ENCODE measurements around the gene CDH13.

CDH13 gene

DNA sequence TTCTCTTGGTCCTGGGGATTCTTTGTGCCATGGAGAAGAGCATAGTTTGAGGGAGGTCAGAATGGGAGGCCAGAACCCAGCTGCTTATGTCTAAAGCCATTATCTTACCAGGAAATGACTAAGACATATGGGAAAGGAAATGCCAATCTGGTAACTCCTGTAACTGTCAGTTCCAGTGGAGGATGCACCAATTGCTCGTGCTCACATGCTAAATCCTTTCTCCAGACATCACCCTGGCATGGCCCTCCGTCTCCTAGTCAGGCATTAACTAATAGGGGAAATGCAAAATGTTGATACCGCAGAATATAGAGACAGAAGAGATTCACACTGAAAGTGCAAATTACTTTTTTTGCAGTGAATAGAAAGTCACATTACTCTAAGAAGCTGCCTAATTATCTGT lies 925.5 kb downstream of the CDH13 start:
- DNase-seq (ENCODE audit: low read depth, low spot score), result no peak

DNA sequence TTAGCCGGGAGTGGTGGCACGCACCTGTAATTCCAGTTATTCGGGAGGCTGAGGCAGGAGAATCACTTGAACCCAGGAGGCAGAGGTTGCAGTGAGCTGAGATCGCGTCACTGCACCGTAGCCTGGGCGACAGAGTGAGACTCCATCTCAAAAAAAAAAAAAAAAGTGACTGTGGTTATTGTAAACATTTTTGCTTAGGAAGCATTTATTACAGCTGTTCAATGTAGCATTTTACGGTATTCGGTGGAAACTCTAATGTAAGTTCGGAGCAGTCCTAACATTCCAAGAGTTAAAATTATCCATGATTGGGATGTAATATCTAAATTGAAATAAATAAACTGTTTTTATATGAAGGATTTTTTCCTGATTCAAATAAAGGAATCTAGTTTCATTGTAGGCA lies 926.2 kb downstream of the CDH13 start:
- DNase-seq (ENCODE audit: low read depth, low spot score), result no peak

DNA sequence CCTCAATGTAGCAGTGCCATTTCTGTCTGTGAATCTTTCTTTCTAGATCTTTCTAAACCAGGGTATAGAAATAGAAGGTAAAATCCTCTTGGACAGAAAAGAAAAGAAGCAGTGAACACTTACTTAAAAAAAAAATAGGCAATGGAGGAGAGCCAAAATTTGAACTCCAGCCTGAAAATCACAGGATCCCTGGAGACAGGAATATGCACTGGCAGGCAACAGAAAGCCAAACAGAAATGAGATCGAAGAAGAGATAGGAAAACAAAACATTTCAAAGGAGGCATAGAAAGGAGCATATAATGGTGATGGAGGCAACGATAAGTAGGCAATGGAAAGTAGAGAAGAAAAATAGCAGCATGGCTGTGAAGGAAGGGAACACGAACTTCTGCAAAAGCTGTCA lies 927.3 kb downstream of the CDH13 start:
- no peak for DNase-seq (ENCODE audit: low read depth, low spot score)

DNA sequence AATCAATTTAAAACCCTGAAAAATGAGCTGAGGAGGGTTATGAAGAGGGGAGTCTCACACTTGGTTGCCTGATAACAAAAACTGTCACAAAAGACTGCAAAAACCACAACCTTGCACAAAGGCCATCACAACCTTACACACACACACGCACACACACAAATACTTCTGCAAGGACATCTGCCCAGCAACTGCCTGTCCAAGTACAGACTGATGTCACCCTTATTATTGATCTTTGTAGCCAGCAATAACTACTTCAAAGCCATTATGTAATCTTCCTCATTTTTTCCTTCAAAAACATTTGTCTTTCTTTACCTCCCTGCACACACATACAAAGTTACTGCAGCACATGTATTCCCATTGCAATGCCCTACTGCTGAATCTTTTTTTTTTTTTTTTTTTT lies 927.8 kb downstream of the CDH13 start:
- DNase-seq (ENCODE audit: low read depth, low spot score), result no peak

DNA sequence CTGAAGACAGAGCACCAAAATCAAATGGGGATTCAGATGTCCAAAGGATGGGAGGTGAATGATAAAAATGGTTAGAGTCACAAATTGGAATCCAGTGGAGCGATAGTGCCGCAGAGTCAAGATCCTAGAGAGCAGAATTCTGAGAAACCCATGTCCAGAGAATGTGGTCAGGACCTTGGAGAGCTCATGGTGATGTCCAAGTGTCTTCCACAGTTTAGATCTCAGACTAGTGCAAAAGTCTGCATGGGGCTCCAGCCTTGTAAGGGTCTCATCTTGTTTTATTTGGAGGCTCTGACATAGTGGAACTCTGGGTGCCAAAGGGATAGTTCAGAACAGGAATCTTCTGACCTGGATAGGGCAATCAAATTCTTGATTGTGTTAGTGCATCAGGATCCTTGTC lies 935.1 kb downstream of the CDH13 start:
- DNase-seq (ENCODE audit: low read depth, low spot score), result no peak

DNA sequence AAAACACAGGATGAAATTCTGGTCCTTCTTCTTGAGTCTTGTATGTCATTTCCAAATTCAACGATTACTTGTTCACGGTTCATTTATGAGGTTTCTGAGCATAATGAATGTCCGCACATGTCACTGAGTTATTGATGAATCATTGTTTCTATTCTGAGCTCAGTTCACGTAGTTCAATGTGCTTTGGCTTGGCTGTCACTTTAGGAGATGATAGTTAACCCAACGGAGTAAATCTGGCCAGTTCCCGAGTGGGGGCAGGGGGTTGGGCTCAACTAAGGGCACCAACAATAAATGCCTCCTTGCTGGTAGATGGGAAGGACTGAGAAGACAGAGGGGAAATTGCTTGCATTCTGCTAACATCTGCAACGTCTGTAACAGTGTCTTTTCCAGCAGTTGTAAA lies 941.6 kb downstream of the CDH13 start:
- no peak for DNase-seq (ENCODE audit: low read depth, low spot score)

DNA sequence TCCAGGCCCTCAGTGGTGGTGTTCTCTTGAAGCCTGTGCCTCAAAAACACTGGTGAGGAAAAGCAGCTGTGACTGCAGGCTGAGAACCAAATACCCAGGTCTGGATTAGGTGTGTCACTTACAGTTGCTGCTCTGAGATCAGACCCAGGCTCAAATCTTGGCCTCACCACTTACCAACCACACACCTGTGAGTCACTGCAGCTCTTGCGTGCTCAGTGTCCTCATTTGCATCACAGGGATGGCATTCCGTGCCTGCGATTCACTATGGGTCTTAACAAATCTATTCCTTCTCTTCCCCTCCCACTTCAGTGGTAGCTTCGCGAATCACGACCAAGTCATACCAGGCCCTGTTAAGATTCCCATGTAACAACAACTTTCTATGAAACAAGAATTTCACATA lies 947.6 kb downstream of the CDH13 start:
- no peak for DNase-seq (ENCODE audit: low read depth, low spot score)

DNA sequence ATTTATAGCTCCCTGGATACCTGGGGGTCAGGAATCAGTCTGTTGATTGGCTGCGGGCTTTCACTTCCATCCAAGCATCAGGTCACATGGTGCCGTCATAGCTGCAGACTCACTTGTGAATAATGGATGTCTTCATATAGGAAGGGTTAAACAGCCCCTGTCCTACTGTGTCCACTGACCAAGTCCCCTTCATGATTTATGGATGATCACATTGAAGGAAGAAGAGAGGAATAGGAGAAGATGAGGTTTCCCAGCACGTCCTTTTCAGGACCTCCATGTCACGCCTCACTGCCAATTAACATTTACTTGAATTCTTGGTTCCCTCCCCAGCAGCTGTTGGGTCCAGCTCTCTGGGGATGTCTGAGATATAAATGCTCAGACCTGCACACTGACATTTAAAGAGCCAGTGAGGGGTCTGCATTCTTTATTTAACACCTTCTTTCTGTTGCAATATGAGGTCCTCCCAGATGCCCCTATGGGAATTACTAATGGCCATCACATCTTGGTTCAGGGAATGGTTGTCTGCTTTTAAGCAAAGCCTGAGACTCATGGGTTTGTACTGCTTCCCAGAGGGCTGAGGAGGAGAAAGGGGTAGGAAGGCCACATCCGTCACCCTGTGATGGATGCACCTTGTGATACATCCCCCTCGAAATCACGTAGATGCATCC lies 950.4 kb downstream of the CDH13 start:
- no peak for DNase-seq (ENCODE audit: low read depth, low spot score)

DNA sequence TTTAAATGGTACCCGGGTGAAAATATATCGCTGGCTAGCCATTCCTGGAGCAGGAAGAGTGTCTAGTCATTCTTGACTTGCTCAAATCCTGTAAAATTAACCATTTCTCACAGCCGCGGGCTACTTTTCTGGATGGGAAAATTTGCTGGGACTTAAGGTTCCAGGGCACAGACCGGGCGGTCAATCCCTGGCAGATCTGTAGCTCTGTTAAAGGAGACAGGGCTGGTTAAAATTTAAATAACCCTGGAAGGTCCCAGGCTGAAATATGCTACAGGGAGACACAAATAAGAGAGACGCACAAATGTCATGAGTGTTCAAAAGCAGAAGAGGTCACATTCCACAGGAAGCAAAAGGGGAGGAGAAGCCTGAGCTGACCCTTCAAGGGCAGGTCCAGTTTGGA lies 951.4 kb downstream of the CDH13 start:
- no peak for DNase-seq (ENCODE audit: low read depth, low spot score)

DNA sequence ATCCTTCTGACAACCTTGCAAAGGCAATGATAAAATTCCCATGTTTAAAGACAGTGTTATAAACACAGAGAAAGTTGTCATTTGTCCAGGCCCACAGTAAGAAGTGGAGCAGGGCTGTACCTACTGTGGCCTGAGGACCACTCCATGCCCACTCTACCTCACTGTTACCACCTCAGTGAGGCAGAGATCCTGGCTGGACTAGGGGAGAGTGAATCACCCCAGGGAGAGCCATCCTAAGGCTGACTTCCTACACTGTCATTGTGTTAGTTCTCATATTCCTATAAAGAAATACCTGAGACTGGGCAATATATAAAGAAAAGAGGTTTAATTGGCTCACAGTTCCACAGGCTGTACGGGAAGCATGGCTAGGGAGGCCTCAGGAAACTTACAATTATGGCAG lies 952.3 kb downstream of the CDH13 start:
- DNase-seq (ENCODE audit: low read depth, low spot score), result no peak

DNA sequence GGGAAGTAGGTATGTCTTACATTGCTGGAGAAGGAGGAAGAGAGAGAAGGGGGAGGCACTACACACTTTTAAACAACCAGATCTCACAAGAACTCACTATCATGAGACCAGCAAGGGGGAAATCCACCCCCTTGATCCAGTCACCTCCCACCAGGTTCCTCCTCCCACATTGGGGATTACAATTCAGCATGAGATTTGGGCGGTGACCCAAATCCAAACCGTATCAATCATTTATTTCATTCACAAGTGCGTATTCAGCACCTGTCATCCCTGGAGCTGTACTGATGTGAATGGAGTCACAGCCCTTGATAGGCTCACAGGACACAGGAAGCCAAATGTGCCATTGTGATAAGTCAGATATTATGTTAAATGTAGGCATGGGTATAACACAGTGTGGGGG lies 952.7 kb downstream of the CDH13 start:
- no peak for DNase-seq (ENCODE audit: low read depth, low spot score)

DNA sequence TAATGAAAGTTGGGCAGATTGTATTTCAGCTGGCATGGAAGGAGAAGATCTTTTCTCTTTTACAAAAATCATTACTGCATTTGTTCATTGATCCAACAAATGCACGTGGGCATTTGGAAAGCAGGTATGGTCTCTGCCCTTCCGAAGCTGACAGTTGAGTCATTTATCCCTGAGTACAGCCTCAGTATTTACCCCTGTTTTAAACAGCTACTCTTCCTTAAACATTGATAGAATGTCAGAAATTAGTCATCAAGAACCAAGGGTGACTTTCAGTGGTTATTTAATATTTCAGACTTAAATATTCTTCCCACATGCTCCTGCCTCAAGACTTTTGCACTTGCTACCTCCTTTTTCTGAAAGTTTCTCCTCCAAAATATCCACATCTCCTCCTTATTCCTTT lies 954.3 kb downstream of the CDH13 start:
- no peak for DNase-seq (ENCODE audit: low read depth, low spot score)

DNA sequence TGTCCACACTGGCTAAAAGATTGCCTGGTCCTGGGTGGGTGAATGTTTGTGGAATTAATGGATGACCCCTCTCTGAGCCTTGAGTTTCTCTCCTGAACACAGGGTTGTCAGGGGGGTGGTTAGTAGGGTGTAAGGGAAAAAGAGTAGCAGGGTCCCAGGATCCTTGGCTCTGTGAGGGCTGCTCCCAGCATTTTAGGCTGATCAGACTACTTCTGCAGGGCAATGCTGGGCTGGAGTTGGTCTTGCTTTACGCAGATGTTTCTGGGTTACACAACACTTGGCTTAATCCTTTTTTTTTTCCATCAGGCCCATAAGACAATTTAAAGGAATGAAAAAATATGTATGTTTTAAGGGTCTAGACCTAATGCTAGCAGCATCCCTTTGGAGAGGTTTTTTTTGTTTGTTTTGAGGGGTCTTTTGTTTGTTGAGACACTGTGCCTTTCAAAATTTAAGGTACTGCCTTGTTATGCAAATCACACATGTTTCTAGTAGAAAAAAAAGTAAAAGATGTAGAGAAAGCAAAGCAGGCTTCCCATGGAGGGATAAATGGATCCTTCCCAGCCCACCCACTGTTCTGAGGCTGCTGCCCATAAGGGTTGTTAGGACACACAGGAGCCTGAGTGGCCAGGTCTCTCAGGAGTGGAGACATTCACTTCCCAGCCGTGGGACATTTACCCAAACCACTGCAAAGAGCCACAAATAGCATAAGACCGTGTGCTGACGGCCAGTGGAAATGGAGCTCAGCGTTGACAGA lies 955.4 kb downstream of the CDH13 start:
- no peak for DNase-seq (ENCODE audit: low read depth, low spot score)

DNA sequence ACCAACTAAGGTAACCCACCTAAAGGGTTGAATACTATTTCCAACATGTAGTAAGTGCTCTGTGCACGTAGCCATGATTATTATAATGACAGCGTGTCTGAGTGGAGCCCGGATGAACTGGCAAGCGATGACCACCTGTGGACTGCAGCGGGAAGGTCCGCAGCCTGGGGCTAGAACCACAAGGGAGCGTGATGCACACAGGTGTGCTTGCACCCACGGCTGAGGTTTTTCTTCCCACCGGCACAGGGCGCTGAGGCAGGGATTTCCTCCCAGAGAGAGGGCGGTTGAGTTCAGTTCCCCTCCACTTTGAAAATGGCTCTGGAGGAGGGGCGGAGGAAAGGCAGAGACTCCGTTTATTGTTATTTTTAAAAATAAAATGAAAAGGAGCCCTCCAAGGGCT lies 959.3 kb downstream of the CDH13 start:
- DNase-seq (ENCODE audit: low read depth, low spot score), result no peak

DNA sequence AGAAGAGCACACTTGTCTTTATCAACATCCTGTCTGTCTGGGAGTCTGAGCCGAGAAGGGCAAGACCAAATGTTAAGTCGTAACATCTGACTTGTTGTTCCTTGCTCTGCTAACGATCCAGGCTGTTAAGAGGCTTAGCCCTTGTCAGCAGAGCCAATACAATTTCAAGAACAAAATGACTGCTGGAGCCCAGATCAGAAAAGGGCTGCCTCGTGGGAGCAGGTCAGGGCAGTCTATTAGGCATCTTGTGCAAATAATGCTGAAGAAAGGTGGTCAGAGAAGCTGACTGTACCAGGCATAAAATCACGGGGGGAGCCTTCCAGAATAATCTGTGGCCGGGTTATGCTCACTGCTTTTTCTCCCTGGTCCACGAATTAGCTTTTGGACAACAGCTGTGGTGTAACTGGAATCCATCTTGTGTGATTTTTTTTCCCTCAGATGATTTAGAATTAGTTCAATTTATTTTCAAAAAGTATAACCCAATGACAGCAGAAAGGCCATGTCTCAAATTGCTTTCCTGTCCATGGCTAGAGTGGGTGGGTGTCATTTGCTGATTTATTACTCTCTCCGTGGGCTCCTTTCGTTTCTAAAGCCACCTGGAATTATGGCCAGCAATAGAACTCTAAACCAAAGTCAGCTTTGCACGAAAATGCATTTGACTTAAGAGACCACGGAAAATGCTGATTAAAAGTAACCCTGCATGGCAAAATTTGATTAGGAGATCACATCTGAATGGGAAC lies 959.9 kb downstream of the CDH13 start:
- no peak for DNase-seq (ENCODE audit: low read depth, low spot score)

DNA sequence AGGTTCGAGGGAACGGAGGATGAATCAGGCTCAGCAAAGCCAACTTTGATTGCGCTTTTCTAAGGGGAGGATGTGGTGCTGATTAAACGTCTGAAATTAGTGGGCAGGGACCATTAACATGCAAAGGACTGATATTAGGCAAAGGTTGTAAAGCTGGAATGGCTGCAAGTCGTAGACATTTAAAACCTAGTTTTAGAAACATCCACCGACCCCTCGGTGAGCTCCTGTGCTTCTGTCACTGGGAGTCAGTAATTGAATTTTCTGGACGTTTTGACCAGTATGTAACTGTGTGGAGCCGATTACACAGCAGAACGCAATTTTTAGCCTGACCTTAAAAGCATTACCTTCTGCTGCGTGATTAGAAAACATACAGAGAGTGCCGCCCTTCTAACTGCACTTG lies 960.4 kb downstream of the CDH13 start:
- no peak for DNase-seq (ENCODE audit: low read depth, low spot score)

DNA sequence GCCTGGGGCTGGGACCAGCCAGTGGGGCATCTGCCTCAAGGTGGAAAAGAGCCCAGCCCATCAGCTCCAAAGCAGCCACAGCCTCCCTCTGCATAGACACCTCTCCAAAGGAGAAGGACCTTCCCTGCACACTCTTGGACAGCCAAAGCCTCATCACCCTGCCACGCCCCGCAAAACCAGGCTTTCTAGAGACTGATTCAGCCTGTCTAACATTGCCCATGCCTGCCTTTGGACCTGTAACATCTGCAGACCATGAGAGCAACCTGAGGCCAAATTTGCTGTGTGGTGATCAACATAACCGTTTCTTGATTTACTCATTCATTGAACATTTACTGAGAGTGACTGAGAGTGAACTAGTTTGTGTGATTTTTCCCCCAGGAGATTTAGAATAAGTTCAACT lies 961.3 kb downstream of the CDH13 start:
- no peak for DNase-seq (ENCODE audit: low read depth, low spot score)

DNA sequence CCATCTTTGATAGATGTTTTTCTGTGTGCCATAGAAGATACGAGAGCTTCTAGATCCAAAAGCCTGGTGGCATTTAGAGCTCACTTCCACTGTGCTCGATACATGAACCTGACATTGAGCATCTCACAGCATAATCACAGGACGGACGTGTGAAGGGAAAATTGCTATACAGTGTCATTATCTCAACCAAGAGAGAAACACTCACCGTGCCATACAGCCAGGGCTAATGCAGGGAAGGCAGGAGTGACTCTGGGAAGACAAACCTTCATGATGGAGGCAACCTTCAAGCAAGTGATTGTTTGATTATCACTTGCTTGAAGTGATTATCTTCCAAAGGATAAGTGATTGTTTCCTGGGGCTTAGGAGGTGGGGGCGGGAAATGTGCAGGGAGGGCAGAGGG lies 962.8 kb downstream of the CDH13 start:
- no peak for DNase-seq (ENCODE audit: low read depth, low spot score)

DNA sequence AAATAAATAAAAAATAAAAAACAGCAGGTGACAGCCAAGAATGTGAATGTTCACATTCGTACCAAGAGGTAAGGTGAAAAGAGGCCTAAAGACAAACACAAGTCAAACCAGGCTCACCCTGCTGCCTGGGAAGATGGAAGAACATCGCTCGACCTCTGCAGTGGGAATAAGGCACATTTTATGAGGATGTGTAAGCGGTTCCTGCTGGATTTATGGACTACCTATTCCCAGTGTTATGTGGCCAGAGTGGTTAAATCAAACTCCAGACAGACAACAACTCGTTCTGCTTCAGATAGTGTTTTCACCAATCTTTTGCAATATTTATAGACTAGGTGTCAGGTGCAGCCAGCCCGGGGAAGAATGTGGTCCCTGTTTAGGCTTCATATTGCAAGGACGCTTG lies 966.0 kb downstream of the CDH13 start:
- no peak for DNase-seq (ENCODE audit: low read depth, low spot score)

DNA sequence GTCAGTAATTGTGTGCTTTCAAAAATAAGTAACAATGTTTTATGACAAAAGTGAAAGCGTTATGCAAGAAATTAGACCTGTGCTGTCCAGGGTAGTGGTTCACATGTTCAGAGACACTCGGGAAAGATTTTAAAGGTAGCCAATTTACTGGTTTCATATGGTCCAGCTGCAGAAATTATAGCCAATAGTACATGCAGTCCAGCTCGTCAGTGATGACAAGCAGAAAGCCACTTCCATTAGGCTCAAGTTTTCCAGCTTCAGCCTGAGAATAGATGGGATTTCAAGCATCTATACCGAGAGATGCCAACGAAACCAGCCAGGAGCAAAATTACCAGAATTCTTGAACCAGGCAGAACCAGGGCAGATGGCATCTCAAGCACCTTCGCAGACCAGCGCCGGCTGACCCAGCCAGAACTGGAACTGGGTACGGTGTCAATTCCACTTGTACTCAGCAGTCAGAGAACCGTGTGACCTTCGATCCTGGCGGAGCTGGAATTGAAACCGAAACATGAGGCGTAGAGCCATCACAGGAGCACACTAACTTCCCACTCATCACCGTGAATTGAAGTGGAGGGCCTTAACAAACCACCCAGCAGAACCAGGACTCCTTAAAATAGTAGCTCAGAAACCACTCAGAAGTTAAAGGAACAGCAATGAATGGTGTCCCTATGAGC lies 973.2 kb downstream of the CDH13 start:
- no peak for DNase-seq (ENCODE audit: low read depth, low spot score)

DNA sequence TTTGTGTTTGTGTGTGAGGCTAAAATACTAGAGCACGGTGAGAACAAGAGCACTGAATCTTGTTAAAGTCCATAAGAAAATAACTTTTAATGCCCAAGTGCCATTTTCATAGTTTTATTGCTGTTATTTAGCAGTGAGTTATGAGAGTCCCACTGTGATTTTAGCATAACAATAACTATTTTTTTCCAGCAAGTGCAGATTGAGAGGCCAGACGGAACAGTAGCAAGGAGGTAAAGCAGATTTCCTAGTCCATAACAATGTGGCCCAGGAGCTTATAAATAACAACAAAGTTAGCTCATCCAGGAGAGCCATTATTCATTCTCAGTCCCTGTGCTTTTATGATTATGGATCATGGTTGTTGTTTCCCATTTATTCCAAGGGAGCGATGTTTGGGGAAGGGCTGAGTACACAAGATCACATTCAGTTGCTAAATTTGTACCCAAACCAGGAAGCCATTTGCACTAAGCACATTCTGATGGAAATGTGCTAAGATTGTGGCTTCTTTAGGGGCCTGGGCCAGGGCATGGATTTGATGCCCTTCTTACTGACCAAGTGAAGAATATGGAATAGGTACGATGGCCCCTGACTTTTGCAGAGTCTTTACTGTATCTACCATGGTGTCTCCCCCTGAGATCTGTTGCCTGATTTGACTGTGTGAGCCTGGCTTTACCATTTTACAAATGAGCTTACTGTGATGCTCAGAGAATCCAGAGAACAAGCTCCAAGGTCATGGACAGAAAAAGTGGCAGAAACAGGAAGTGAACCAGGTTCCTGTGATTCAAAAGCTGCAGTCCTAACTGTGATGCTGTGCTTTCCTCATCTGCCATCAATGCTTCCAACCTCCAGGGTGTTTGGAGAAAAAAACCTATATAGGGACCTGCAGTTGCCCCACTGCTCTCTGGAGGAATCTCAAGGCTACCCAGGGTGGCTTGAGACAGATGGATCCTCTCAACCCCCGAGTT lies 976.3 kb downstream of the CDH13 start:
- DNase-seq (ENCODE audit: low read depth, low spot score), result no peak

All from brain pericyte (primary cell).